Measurements from ENCODE around the gene CDH13. TPM values are rescaled to one million over a fixed set of nuclear protein-coding genes. Genes with fewer than 3 reads are reported as not detected.

Gene CDH13
- total RNA-seq, 4 donors from 2014 or later: 2.0 to 6.6 (median 4.1) TPM; not detected in 1

DNA sequence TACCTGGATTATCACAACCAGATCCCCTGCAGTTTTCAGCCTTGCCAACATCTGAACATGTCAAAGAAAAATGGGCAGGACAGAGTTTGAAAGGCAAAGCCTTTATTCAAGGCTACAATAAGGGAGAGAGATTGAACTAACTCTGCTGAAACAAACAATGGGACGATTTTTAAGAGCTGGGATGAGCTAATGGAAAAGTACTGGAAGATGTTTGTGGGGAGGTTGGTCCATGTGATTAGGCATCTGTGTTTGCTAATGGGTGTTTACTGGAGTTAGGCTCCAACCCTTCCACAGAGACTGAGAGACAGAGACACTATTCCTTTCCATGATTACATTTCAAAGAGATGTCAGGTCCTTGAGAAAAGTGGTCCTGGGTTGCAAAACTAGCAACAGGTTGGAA, 1146.0 kb downstream of the CDH13 start:
- DNase-seq: no peak
- Histone ChIP-seq H3K27me3 (no peaks in the 10 kb centered on the region), H3K27ac (no peak overlapping the region), H3K9me3 (no peaks in the 10 kb centered on the region), H3K36me3 (no peaks in the 10 kb centered on the region), H3K4me1 (no peaks in the 10 kb centered on the region), H3K4me3 (no peak overlapping the region)
- TF ChIP-seq, protein P1, sequence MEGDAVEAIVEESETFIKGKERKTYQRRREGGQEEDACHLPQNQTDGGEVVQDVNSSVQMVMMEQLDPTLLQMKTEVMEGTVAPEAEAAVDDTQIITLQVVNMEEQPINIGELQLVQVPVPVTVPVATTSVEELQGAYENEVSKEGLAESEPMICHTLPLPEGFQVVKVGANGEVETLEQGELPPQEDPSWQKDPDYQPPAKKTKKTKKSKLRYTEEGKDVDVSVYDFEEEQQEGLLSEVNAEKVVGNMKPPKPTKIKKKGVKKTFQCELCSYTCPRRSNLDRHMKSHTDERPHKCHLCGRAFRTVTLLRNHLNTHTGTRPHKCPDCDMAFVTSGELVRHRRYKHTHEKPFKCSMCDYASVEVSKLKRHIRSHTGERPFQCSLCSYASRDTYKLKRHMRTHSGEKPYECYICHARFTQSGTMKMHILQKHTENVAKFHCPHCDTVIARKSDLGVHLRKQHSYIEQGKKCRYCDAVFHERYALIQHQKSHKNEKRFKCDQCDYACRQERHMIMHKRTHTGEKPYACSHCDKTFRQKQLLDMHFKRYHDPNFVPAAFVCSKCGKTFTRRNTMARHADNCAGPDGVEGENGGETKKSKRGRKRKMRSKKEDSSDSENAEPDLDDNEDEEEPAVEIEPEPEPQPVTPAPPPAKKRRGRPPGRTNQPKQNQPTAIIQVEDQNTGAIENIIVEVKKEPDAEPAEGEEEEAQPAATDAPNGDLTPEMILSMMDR (IDR thresholded peaks at IDR 0.05): no peak
- no peak for TF ChIP-seq POLR2A (IDR thresholded peaks at IDR 0.05)

DNA sequence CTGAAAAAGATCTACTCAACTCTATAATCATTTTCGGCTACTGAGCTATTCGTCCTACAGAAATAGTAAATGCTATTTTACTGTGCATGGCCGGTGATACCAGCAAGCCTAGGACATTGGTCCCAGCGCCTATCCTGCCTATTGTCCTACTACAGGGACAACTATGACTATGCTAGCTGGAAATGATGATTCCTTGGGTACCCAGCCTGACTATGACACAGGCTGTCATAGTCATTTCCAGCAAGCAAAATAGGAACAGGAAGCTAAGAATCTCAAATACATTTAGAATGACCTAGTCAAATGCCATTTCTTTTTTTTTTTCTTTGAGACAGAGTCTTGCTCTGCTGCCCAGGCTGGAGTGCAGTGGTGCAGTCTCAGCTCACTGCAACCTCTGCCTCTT, 1147.3 kb downstream of the CDH13 start:
- no peaks in the 10 kb centered on the region for H3K4me1 ChIP-seq
- DNase-seq: no peak
- no peak for TF ChIP-seq POLR2A (IDR thresholded peaks at IDR 0.05)
- TF ChIP-seq, protein P1 (IDR thresholded peaks at IDR 0.05): no peak
- H3K27me3 ChIP-seq: no peaks in the 10 kb centered on the region
- no peaks in the 10 kb centered on the region for H3K9me3 ChIP-seq
- H3K27ac ChIP-seq: no peak overlapping the region
- H3K4me3 ChIP-seq: no peak overlapping the region
- H3K36me3 ChIP-seq: no peaks in the 10 kb centered on the region

DNA sequence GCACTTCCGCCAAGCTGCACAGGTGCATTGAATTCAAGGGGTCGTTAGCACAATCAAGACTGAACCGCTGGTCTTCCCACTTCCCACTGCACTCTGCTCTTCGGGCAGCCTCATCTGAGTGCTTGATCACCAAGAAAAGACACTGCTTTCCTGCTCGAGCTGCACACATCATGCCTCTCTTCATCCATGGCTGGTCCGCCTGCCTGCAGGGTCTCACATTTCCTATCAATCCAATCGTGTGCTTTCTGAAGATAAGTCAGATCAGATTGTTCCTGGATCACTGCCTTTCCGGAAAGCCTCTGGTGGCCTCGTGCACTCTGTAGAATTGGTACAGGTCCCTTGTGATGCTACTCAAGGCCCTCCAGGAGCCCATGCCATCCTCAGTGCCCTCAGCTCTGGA, 1150.2 kb downstream of the CDH13 start:
- H3K4me3 ChIP-seq: no peak overlapping the region
- no peaks in the 10 kb centered on the region for H3K4me1 ChIP-seq
- no peak for DNase-seq
- no peaks in the 10 kb centered on the region for H3K36me3 ChIP-seq
- no peaks in the 10 kb centered on the region for H3K27me3 ChIP-seq
- no peak for TF ChIP-seq POLR2A (IDR thresholded peaks at IDR 0.05)
- TF ChIP-seq, protein P1 (IDR thresholded peaks at IDR 0.05): no peak
- no peak overlapping the region for H3K27ac ChIP-seq
- H3K9me3 ChIP-seq: no peaks in the 10 kb centered on the region

DNA sequence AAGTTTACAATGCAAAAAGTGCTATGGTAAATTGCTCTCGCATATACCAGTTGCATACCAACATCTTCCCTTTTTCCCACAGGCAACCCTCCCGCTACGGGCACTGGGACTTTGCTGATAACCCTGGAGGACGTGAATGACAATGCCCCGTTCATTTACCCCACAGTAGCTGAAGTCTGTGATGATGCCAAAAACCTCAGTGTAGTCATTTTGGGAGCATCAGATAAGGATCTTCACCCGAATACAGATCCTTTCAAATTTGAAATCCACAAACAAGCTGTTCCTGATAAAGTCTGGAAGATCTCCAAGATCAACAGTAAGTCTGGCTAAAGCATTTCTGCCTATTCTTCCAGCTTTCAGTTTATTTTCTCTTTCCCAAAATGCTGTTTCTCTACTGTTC, 1153.1 kb downstream of the CDH13 start:
- Histone ChIP-seq H3K27ac (no peak overlapping the region), H3K4me1 (no peaks in the 10 kb centered on the region), H3K27me3 (no peaks in the 10 kb centered on the region), H3K36me3 (no peaks in the 10 kb centered on the region), H3K4me3 (no peak overlapping the region), H3K9me3 (no peaks in the 10 kb centered on the region)
- TF ChIP-seq, protein P1 (IDR thresholded peaks at IDR 0.05): no peak
- TF ChIP-seq POLR2A (IDR thresholded peaks at IDR 0.05): no peak
- DNase-seq: no peak

DNA sequence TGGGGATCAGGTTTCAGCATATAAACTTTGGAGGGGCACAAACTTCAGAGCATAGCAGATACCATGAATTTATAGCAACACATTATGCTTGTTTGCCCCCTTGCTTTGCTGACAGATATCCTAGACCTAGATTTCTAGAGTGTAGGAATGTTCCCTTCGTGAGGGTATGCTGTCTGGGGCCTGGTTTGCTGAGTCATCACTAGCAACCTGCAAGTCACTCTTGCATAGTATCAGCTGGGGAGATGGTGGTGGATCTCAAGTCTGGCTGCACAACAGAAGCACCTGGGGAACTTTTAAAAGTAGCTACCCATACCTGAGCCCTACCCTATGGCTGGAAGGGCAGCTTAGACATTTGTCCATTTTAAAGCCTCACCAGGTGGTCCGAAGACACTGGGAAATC, 1158.7 kb downstream of the CDH13 start:
- H3K27me3 ChIP-seq: no peaks in the 10 kb centered on the region
- no peak for DNase-seq
- no peak overlapping the region for H3K27ac ChIP-seq
- H3K4me3 ChIP-seq: no peak overlapping the region
- no peaks in the 10 kb centered on the region for H3K4me1 ChIP-seq
- TF ChIP-seq, protein P1 (IDR thresholded peaks at IDR 0.05): no peak
- no peak for TF ChIP-seq POLR2A (IDR thresholded peaks at IDR 0.05)
- no peaks in the 10 kb centered on the region for H3K36me3 ChIP-seq
- H3K9me3 ChIP-seq: no peaks in the 10 kb centered on the region

Data from Peyer's patch (tissue), 4 donors.